NOMO-1 treated with DMSO at 0.1 percent for 48 hours (cell line): ENCODE results near the gene MKS1.

ENCODE experiments used
- DNase-seq: peaks from one replicate; lab custom pipeline; 2025; ENCODE audit not compliant: unreplicated experiment; lab: John Stamatoyannopoulos, UW

Gene MKS1

DNA sequence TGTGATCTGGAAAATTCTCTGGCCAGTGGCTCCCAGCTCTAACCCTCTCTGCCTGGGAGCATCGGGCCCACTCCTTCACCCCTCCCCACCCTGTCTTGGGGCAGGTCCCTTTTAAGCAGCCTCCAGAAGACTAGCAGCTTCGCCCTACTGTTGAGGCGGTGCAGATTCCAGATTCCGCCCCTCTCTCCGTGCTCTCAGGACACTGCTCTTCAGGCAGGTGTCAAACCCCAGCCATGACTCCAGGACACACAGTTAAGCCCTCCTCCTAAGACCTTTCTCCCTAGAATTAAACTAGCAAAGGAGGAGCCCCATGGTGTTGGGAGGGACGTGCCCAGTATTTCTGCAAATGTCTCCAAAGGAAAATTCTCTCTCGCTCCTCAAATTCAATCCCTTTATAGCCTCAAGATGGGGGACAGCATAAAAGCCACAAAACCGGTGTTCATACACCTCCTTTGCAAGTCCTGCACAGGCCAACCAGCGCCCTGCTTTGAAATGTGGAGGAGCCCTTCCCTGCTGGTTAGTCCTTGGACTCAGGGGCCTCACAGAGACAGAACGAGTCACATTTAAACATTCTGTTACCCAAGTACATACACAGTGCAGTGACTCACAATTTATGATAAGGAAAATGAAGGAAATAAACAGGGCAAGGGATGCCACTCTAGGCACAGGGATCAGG lies 26.5 kb upstream of the MKS1 start:
- no peak for DNase-seq

DNA sequence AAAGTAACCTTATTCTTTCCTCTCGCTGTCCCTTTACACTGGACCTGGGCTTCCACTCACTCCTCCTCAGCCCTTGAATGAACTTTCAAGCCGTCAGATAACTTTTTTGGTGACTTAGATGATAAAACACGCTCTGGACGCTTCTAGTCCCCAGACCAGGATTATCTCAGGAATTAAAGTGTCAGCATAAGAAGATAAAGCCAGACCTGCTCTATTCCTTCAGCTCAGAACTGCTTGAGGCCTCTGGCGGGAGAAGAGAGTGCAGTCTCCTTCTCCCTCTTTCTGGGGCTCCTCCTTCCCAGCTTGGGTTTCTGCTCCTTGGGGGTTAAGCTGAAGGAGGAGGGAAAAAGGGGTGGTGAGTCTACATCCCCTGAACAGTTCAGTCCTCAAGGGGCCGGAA lies 25.9 kb upstream of the MKS1 start:
- DNase-seq = no peak

DNA sequence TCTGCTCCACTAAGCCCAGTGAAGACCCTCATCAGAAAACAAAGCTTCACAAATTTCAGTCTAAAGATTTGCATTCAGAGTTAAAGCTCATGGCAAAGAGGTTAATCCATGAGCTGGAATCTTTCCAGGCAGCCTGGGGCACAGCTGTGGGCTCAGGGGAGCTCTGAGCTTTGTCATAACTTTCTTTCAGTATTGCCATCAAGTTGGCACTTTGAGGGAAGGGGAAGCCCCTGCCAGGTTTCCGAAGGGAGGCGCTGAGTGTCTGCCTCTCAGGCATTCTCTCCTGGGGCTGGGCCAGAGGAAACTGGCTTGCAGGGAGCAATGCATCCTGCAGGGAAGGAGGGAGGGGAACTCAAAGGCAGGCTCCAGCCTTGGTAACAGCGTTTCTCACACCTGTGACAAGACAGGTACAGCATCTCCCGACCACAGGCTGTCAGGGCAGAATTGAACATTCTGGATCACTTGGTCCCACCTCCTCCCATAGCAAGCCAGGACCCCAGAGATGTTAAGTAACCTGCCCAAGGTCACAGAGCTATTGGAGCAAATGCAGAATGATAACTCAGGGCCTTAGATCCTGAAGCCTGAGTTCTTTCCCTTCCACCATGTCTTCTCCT lies 23.2 kb upstream of the MKS1 start:
- DNase-seq = no peak

DNA sequence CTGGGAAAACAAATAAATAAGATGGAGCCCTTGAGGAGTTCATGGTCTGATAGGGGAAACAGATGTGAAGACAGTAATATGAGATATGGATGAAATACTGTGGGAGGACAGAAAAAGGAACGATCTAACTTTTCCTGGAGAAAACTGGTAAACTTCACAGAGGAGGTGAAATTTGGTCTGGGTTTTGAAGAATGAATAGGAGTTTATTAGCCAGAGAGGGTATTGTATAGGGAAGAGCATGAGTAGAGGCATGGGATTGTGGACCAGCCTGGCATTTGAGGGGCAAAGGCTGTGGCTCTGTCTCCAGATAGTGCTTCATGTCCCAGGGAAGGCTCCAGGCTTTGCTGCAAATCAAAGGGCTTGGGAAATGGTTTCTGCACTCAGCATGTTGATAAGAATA lies 20.9 kb upstream of the MKS1 start:
- DNase-seq = no peak

DNA sequence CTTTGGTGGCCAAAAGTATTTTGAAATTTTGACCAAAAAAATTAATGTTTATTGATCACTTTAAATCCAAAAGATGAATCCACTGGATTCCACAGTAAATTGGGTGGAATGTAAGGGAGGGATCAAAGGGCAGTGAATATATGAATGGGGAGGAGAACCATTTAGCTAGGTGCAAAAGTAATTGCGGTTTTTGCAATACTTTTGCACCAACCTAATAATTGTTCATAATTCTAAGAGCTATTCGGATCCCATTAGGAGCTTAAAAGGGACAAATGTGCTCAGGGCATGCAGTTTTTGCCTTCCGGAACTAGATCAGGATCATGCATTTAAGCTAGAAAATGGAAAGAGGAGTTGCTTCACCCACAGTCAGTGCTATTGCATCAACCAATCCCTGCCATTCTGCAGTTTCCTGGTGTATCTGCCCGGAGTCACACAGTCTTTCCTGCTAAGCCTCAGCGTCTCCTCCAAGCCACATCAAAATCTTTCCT lies 19.1 kb upstream of the MKS1 start, which contains the start of gene LPO:
Gene LPO (plus strand): TSS at position 438 of the 488 bp plus-strand sequence. CDS start 4,396 bp downstream, outside the sequence.
- DNase-seq = peak; percentile 3

DNA sequence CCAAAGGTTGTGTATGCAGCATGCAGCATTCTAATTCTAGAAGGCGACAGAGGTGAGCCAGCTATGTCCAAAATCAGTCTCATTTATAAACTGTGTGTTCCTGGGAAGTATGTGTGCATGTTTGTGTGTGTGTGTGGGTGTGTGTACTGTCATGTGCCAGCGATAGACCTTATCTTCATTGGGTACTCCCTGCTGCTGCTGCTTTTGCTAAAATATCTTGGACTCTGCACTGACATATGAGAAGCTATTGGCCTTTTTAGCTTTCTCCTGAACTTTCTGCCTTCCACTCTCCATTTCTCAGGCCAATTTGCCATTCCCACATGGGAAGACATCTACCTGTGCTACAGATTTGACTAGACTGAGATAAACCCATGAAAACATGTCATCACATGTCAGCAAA lies 17.3 kb upstream of the MKS1 start:
- no peak for DNase-seq

DNA sequence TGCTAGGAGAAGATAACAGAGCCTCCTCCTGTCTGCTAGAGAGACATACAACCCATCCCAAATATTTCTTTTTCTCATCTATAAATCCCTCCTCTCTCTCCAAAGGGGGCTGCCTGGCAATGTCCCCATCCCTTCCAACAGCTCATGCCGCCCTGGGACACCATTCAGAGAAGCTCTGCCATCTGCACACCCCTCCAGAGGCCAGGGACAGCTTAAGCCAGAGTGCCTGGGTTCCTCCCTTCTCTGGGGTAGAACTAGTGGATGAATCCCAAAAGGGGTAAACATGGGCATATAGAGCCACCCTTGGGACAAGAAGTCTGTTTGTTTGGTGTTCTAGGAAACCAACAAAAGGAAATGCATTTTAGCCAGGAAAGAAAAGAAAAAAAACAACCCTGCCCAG lies 16.8 kb upstream of the MKS1 start:
- DNase-seq = no peak

DNA sequence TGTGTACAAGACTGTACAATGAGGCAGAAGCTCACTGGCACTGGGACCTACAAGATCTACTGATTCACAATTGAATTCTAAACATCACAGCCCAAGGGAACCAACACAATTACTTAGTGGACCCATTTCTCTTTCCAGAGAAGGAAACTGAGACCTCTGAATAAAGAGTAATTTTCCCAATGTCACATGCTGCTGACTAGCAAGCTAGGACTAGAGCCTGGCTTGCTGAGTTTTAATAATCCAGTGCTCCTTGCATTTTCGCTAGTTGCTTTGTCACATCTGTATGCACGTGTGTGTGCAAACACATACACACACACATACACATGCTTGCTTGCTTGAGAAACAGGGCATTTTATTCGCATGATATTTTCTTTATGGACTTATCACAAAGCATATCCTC lies 15.5 kb upstream of the MKS1 start:
- DNase-seq = no peak

DNA sequence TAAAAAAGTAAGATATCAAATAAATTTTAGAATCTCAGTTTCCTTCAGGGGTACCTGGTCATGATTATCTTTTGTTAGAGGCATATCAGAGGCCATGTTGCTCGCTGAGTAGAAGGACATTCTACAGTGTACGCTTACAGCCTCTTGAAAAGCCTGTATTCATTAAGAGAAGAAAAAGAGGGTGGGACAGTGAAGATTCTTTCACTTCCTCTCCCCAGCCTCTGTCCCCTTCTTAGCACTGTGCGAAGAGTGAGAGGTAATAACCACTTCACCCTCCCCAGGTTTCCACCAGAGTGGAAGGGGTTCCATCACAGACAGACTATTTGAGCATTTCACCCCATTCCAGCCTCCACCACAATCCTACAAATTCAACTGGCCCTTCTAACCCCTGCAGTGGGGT lies 14.5 kb upstream of the MKS1 start:
- DNase-seq = peak; percentile 74

DNA sequence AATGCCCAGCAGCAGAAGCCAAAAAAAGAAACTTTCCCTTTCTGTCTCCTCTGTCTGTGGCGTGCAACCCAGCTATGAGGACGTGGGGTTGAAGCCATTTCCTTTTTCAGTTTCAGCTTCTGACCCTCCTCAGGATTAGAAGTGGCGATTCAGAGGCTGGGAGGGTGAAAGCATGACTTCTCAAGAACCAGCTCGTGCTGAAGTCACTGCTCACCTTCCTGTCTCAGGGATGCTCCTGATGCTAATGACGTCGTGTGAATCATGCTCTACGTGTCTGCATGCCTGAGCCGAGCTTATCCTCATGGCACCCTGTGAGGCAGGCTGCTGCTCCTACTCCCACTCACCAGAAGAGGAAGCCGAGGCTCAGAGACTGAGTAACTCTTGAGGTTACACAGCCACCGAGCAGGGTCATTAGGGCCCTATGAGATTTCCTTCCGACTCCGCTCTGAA lies 13.7 kb upstream of the MKS1 start:
- DNase-seq = peak; percentile 83

DNA sequence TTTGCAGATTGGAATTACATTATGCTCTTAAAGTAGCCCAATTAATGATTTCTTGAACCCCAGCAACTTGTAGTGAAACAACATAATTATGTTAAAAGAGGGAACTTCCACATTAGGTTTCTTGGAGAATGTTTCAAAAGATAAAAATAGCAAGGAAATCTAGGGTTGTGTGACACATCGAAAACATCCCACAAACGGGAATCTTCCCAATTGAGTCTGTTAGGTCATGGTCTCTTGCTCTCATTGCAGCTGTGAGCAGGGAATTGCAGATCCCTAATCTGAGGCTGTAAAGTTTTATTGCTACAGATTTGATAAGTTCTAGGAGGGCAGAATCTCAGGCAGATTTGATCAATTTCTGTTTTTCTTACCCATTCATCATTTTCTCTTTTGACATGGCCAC lies 12.6 kb upstream of the MKS1 start:
- peak; percentile 4 for DNase-seq

DNA sequence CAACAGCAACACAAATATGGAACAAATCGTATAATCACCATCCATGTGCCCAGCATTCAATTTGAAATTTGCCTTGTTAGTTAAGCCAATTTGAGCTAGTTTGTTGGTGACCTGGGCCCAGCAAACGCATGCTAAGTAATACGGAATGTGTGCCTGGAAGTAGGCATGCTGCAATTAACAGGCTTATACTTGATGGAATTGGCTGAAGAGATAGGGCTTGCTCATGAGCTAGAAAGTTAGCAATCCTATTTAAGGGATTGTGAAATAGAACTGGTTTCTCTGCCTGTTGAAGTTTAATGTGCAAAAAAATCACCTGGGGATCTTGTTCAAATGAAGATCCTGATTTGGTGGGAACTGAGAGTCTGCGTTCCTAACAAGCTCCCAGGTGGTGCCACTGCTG lies 10.8 kb upstream of the MKS1 start:
- no peak for DNase-seq

DNA sequence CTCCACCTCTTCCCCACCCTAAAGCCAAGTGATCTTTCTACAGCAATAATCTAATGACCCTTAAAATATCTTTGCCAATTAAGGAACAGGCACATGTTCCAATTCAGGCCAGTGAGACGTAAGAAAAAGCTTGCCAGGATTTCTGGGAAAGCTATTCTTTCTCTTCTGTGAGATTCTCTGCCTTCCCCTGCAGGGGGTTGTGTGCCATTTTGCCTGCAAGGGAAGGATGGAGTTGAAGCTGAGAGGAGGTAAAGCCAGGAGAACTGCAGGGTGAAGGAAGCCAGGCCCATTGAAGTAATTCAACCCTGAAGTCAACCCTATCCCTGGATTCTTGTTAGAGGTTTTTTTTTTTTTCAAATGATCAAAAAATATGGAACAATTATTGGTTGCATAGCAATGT lies 10.3 kb upstream of the MKS1 start:
- no peak for DNase-seq

DNA sequence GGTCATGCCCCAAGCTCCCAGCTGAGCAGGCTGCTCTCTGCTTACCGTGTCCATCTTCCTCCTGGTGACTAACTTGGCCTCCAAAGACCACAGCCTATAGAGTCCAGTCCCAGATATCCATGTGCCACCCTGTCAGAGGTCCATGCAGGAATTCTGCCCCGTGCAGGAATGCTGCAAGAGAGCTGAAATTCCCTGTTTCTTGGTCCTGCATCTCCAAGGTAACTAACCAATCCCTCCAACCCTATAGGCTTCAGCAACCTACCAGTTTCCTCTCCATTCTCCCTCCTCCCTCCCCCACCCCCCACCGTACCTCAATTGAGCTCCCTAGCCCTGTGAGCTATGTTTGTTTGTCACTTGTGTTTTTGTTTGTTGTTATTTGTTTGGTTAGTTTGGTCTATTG lies 9.6 kb upstream of the MKS1 start:
- DNase-seq = no peak

DNA sequence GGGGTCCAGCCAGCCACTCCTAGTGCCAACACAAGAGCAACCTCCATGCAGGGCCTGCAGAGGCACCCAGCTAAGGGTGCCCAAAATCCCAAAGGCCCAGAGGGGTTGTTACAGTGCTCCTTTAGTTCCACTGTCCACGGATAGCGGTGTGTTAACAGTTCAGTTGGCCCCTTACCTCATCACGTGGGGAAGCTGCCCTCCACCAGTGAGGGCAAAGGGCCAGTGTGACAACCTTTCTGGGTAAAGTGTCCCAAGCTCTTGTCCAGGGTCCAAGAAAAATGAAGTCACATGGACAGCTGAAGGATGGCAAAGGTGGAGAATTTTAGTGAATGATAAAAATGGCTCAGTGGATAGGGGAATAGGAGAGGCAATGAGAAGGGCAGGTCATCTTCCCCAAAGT lies 8.7 kb upstream of the MKS1 start:
- DNase-seq = no peak

DNA sequence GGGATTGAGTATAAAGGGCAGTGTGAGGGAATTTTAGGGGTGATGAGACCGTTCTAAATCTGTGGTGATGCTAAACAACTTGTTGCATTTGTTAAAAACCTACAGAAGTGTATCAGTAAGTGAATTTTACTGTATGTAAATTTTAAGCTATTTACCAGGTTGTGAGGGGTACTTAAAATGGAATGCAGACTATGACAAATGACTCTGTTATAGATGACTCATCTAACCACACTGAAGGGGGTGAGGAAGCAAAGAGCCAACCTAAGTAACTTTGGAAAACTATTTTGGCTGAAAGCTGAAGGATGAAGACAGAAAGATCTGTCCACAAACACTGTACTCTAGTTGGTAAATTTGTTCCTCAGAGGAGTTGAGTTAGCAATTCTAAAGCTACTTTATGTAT lies 5.3 kb upstream of the MKS1 start:
- peak; percentile 69 for DNase-seq

DNA sequence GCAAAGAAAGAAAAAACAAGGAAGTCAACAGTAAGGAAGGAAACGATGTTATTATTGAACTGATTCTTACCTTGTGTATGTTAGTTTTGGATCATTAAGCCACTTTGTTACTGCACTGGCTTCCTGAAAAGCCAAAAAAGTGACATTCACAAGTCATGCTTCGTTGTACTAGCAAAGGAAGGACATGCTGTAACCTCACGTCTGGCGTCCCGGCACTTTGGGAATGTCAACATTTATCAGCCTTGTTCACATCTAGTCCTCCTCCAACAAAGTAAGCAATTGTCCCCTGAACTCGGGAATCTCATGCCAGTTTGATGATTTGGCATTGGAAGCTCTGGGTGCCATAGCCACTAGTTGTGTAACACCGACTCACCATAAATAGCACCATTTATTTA lies 731 bp upstream of the MKS1 start:
- DNase-seq = peak; percentile 42

DNA sequence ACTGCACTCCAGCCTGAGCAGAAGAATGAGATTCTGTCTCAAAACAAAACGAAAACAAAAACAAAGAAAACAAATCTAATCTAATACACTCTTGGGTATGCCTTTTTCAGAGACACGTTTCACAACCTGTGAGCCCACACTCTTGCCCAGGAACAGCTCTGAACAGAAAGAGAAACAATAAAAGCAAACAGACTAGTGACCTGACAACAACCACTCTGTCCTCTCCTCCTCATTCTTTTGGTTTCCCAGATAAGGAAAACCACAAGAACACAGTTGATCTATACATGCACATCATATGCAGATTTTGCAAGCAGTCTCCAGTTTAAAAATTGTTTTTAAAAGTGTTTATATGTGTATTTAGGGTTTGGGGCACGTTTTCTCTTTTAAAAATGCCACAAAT lies 1.3 kb downstream of the MKS1 start:
- DNase-seq = no peak

DNA sequence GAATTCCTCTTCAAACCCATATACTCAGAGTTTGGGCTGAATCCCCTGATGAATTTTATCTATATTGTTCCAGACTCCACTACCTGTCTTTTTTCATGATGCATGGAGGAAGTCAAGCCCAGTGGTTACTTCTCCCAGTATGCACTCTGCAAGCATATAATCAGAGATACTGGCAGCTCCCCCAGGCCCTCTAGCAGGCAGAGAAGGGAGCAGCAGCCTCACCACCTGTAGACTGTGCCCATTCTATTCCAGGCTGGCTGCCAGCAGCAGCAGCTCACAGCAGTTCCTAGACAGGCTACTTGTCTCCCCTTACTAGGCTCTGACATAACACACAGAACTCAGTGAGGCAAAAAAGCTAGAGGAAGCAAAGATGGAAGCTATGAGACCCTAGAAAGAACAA lies 3.4 kb downstream of the MKS1 start:
- DNase-seq = no peak

DNA sequence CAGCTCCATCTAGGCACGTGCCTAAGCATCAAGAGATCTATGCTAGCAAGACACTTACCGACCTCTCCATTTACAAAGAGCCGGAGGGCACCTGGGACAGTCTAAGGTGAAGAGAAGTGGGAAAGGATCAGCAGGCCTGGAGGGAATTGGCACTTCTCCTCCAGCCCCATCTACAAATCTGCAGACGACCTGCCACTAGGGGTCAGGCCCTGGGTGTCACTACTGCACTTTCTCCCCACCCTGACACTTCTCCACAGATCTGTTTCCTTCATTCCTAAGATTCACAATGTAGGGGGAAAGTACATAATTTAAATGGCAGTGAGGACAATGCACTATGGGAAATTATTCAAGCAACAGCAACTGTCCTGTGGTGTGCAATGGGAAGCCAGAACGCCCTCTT lies 8.1 kb downstream of the MKS1 start:
- no peak for DNase-seq

DNA sequence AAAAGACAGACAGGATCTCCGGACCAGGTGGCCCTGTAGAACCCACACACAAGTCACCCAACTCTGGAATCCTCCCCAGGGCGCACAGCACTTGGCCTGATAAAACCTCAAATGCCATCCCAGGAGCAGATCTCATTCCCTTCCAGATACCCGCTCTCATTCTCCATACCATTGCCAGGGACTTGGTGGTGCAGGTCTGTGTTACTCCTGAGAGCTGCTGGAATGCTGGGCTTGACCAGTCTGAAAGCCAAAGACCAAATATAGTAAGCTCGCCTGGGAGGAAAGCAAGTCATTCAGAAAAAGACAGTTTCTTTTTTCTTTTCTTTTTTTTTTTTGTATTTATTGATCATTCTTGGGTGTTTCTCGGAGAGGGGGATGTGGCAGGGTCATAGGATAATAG lies 10.7 kb downstream of the MKS1 start:
- no peak for DNase-seq

DNA sequence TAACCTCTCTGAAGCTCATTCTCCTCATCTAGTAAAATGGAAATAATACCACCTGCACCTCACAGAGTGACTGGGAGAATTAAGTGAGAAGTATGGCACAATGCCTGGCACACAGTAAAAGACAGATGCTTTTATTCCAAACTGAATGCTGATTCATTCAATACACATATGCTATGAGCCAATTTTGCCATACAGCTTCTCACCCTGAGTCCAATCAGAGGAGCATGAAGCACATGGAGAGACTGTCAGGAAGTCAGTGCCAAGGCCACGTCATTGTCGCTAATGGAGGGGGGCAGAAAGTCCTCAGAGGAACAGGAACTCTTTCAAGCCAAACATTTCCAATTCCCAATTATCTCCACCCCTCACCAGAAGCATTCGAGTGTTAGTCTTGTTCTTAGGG lies 11.6 kb downstream of the MKS1 start:
- no peak for DNase-seq

DNA sequence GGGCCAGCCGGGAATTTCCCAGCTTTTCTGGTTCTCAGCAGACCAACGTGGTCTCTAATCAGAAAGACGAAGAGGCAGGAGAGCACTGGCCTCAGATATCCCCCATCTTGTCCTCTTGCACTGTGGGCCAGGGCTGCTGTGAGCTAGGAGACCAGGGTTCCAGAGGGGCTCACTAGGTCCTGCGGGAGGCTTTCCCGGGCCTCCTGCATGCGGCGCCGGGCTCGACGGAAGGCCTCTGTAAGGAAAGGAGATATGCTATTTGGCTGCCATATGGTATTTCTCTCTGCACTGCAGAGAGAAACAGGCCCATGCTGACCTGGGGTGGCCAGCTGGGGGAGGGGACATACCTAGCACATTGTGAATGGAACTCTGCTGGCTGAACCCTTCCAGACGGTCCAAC lies 13.1 kb downstream of the MKS1 start:
- no peak for DNase-seq
